ENCODE results near the gene USO1. TPM values are rescaled to one million over a fixed set of nuclear protein-coding genes. Genes with fewer than 3 reads are reported as not detected.
"Not testable (repeated sequence)": the region's sequence is repeated elsewhere in the genome, so short reads cannot be mapped to it uniquely, and the experiment has no call there.

USO1 gene
- total and polyA plus RNA-seq, 3 donors from 2014 or later: 53.3 to 64.6 (median 57.5) TPM

GRCh38 chr4:75722417-75722816 lies 2.0 kb upstream of the USO1 start:
- intact Hi-C loops (cut with DNase I; ENCODE audit: low total_unique reads): loop anchor here (10.0 kb wide), 1 partner anchor 48 kb away; the partner anchor contains the start of gene G3BP2
- Histone ChIP-seq H3K4me3 (no peak overlapping the region), H3K4me1 (peaks cover 14% of the 10 kb centered on the region), H3K27ac (no peak overlapping the region), H3K9me3 (no peaks in the 10 kb centered on the region), H3K27me3 (no peaks in the 10 kb centered on the region), H3K36me3 (ENCODE audit: low read depth, missing control alignments) (no peaks in the 10 kb centered on the region)
- no peak for TF ChIP-seq CTCF (IDR thresholded peaks at IDR 0.05)
- TF ChIP-seq POLR2A (IDR thresholded peaks at IDR 0.05): no peak
- DNase-seq: no peak
- WGBS, 2 donors: 54 to 57% methylated on average over 3 of the region's 3 CpGs

GRCh38 chr4:75723163-75724065 lies 963 bp upstream of the USO1 start:
- intact Hi-C loops (cut with DNase I; ENCODE audit: low total_unique reads): loop anchor here (10.0 kb wide), 1 partner anchor 49 kb away; the partner anchor contains the start of gene G3BP2
- no peaks in the 10 kb centered on the region for H3K9me3 ChIP-seq

GRCh38 chr4:75724867-75725724 lies 719 bp downstream of the USO1 start:
- WGBS, 2 donors: 1% methylated on average over 23 to 33 of the region's 50 CpGs
- intact Hi-C loops (cut with DNase I; ENCODE audit: low total_unique reads): loop anchor here (10.0 kb wide), 1 partner anchor 50 kb away; the partner anchor contains the start of gene G3BP2
- Histone ChIP-seq H3K36me3 (ENCODE audit: low read depth, missing control alignments) (no peaks in the 10 kb centered on the region), H3K27me3 (no peaks in the 10 kb centered on the region), H3K9me3 (no peaks in the 10 kb centered on the region), H3K4me1 (peaks cover 32% of the 10 kb centered on the region), H3K27ac (peak overlapping the region; percentile 96 to 98), H3K4me3 (peak overlapping the region; percentile 73 to 88)
- DNase-seq: peak; percentile 83
- TF ChIP-seq CTCF (IDR thresholded peaks at IDR 0.05) (no peak), POLR2A (IDR thresholded peaks at IDR 0.05) (no peak)

More at GRCh38 chr4:75723163-75724065, 963 bp upstream of the USO1 start:
- Histone ChIP-seq H3K4me3 (peak overlapping the region; percentile 73 to 88), H3K36me3 (ENCODE audit: low read depth, missing control alignments) (no peaks in the 10 kb centered on the region), H3K4me1 (peaks cover 23% of the 10 kb centered on the region), H3K27me3 (no peaks in the 10 kb centered on the region), H3K27ac (peak overlapping the region; percentile 69 to 98)
- no peak for DNase-seq
- WGBS, 2 donors: 0 to 2% methylated on average over 6 of the region's 6 CpGs
- no peak for TF ChIP-seq CTCF (IDR thresholded peaks at IDR 0.05)
- TF ChIP-seq POLR2A (IDR thresholded peaks at IDR 0.05): no peak

GRCh38 chr4:75725942-75726538 lies 1.7 kb downstream of the USO1 start:
- Histone ChIP-seq H3K4me3 (peak overlapping the region in 1 of 2 donors; percentile 88), H3K27ac (peak overlapping the region; percentile 96 to 98), H3K4me1 (peaks cover 32% of the 10 kb centered on the region)
- not testable (repeated sequence) for DNase-seq; H3K36me3 ChIP-seq (ENCODE audit: low read depth, missing control alignments); H3K27me3 ChIP-seq; H3K9me3 ChIP-seq
- 38 to 49% methylated on average over 19 to 20 of the region's 20 CpGs for WGBS, 2 donors
- intact Hi-C loops (cut with DNase I; ENCODE audit: low total_unique reads): loop anchor here (10.0 kb wide), 1 partner anchor 51 kb away; the partner anchor contains the start of gene G3BP2

Measured in testis (tissue), 3 donors.